H1 (cell line): ENCODE results near the gene NXF3. TPM values are rescaled to one million over a fixed set of nuclear protein-coding genes. Genes with fewer than 3 reads are reported as not detected.

Experiments
- CTCF ChIA-PET: fragments of 300-600 bp; sonication (Branson Sonifier 250); formaldehyde crosslinking; loops from one replicate; lab custom pipeline; 2021; ENCODE audit not compliant: partially characterized antibody; lab: Charles Lee
- POLR2A ChIA-PET: fragments of 300-600 bp; sonication (Branson Sonifier 250); formaldehyde crosslinking; loops from one replicate; lab custom pipeline; 2021; ENCODE audit warnings: inconsistent platforms; ENCODE audit not compliant: partially characterized antibody; lab: Charles Lee
- DNase-seq, 2 experiments: peaks; one replicate each; pipeline versions ENCODE4 v3.0.0 to v3.0.0-alpha.2; 2010 to 2022; ENCODE audit warnings: low spot score in 2 of 2, low read depth in 1 of 2, mixed read lengths in 1 of 2
- FAIRE-seq: peaks from 2 replicates; lab custom pipeline; 2011; peaks lifted over from hg19 to GRCh38; lab: Jason Lieb, UNC
- H2AFZ ChIP-seq: 2 replicates; pipeline ENCODE4 v1.8.1; 2012; ENCODE audit warnings: low read length, inconsistent platforms
- H2AK5ac ChIP-seq: 2 replicates; pipeline ENCODE4 v1.6.1; 2013; ENCODE audit warnings: low read depth, low read length
- H2BK120ac ChIP-seq: replicated peaks from 2 replicates; pipeline ENCODE3; 2013; ENCODE audit warnings: low read depth, low read length, inconsistent platforms
- H2BK12ac ChIP-seq: 2 replicates; pipeline ENCODE4 v1.6.1; 2013; ENCODE audit warnings: low read depth, low read length
- H2BK15ac ChIP-seq: 2 replicates; pipeline ENCODE4 v1.6.1; 2013; ENCODE audit warnings: low read length
- H2BK20ac ChIP-seq: 2 replicates; pipeline ENCODE4 v1.6.1; 2013; ENCODE audit warnings: low read length
- H2BK5ac ChIP-seq: 2 replicates; pipeline ENCODE4 v1.6.1; 2013; ENCODE audit warnings: low read depth, low read length
- H3K14ac ChIP-seq: 2 replicates; pipeline ENCODE4 v1.6.1; 2013; ENCODE audit warnings: inconsistent platforms; ENCODE audit not compliant: insufficient read length
- H3K18ac ChIP-seq: 2 replicates; pipeline ENCODE4 v1.6.1; 2013; ENCODE audit warnings: low read length; ENCODE audit errors: extremely low read depth
- H3K23ac ChIP-seq: 2 replicates; pipeline ENCODE4 v1.6.1; 2013; ENCODE audit warnings: inconsistent platforms; ENCODE audit not compliant: insufficient read length
- H3K23me2 ChIP-seq: 2 replicates; pipeline ENCODE4 v1.6.1; 2013; ENCODE audit warnings: low read depth, low read length
- H3K27ac ChIP-seq: 2 replicates; pipeline ENCODE4 v1.6.1; 2011; ENCODE audit warnings: low read depth, low read length, inconsistent platforms
- H3K27me3 ChIP-seq, 4 experiments: replicated peaks in 1 of 4; 1 replicate in 1 of 4; 2 replicates in 3 of 4; pipeline versions ENCODE4 v1.6.1 to v1.8.1; 2011 to 2013; ENCODE audit warnings: low read length in 3 of 4, mild to moderate bottlenecking in 3 of 4, inconsistent platforms in 2 of 4, mixed read lengths in 2 of 4, moderate library complexity in 1 of 4; ENCODE audit not compliant: control insufficient read depth in 3 of 4, insufficient read depth in 3 of 4; ENCODE audit errors: extremely low read depth in 1 of 4
- H3K36me3 ChIP-seq, 4 experiments: 2 replicates each; pipeline versions ENCODE4 v1.6.1 to v1.8.1; 2011 to 2013; ENCODE audit warnings: mild to moderate bottlenecking in 4 of 4, low read length in 3 of 4, moderate library complexity in 2 of 4, control low read depth in 1 of 4, inconsistent platforms in 1 of 4; ENCODE audit not compliant: insufficient read depth in 4 of 4, control insufficient read depth in 2 of 4
- H3K4ac ChIP-seq: replicated peaks from 2 replicates; pipeline ENCODE3; 2013; ENCODE audit warnings: low read length, low read depth, mixed read lengths, inconsistent platforms; ENCODE audit not compliant: insufficient read length
- H3K4me1 ChIP-seq, 4 experiments: replicated peaks in 1 of 4; 1 replicate in 1 of 4; 2 replicates in 3 of 4; pipeline versions ENCODE4 v1.6.1 to v1.8.1; 2011 to 2013; ENCODE audit warnings: low read length in 3 of 4, inconsistent platforms in 2 of 4, mixed read lengths in 1 of 4; ENCODE audit not compliant: insufficient read depth in 4 of 4, control insufficient read depth in 3 of 4
- H3K4me2 ChIP-seq, 2 experiments: 2 replicates each; pipeline versions ENCODE4 v1.6.1 to v1.8.1; 2011 to 2013; ENCODE audit warnings: low read depth in 2 of 2, low read length in 2 of 2, control low read depth in 1 of 2, inconsistent platforms in 1 of 2, mild to moderate bottlenecking in 1 of 2; ENCODE audit not compliant: insufficient read depth in 1 of 2
- H3K4me3 ChIP-seq, 4 experiments: fragments of 200-600, 300-600 bp in 1 of 4; sonication (generic), shearing (Covaris generic), sonication (Bioruptor Twin) in 1 of 4; 2 replicates each; pipeline versions ENCODE4 v1.5.1 to v1.8.1; 2011 to 2016; ENCODE audit warnings: low read length in 4 of 4, low read depth in 3 of 4, control low read depth in 2 of 4, inconsistent platforms in 2 of 4, mild to moderate bottlenecking in 2 of 4, mixed read lengths in 1 of 4, moderate library complexity in 1 of 4; ENCODE audit not compliant: insufficient read depth in 2 of 4; ENCODE audit errors: extremely low read depth in 1 of 4
- H3K56ac ChIP-seq: replicated peaks from 2 replicates; pipeline ENCODE3; 2013; ENCODE audit warnings: low read depth, mild to moderate bottlenecking, mixed read lengths, low read length, inconsistent platforms; ENCODE audit not compliant: insufficient read length
- H3K79me1 ChIP-seq: 2 replicates; pipeline ENCODE4 v1.6.1; 2013; ENCODE audit warnings: low read depth, low read length, control low read depth
- H3K79me2 ChIP-seq, 2 experiments: 2 replicates each; pipeline versions ENCODE4 v1.6.1 to v1.8.1; 2012 to 2013; ENCODE audit warnings: low read length in 2 of 2, mild to moderate bottlenecking in 2 of 2, inconsistent platforms in 1 of 2; ENCODE audit not compliant: insufficient read depth in 2 of 2, control insufficient read depth in 1 of 2
- H3K9ac ChIP-seq, 4 experiments: replicated peaks in 1 of 4; 1 replicate in 1 of 4; 2 replicates in 3 of 4; pipeline versions ENCODE4 v1.6.1 to v1.8.1; 2011 to 2013; ENCODE audit warnings: low read depth in 3 of 4, low read length in 3 of 4, control low read depth in 2 of 4, mild to moderate bottlenecking in 2 of 4, moderate library complexity in 2 of 4, inconsistent platforms in 1 of 4; ENCODE audit errors: extremely low read depth in 1 of 4
- H3K9me3 ChIP-seq, 2 experiments: 2 replicates each; pipeline versions ENCODE4 v1.6.1 to v1.8.1; 2012 to 2013; ENCODE audit warnings: mild to moderate bottlenecking in 2 of 2, moderate library complexity in 2 of 2, control low read depth in 1 of 2, inconsistent platforms in 1 of 2, low read depth in 1 of 2, low read length in 1 of 2, mixed read lengths in 1 of 2; ENCODE audit not compliant: insufficient read depth in 2 of 2
- H4K20me1 ChIP-seq, 2 experiments: replicated peaks in 1 of 2; 2 replicates each; pipeline versions ENCODE3 to v1.8.1; 2011 to 2013; ENCODE audit warnings: inconsistent platforms in 2 of 2, low read length in 2 of 2, mild to moderate bottlenecking in 1 of 2; ENCODE audit not compliant: insufficient read depth in 2 of 2, control insufficient read depth in 1 of 2
- H4K5ac ChIP-seq: 2 replicates; pipeline ENCODE4 v1.6.1; 2013; ENCODE audit warnings: low read length, low read depth, mixed read lengths, inconsistent platforms; ENCODE audit not compliant: insufficient read length
- H4K8ac ChIP-seq: 2 replicates; pipeline ENCODE4 v1.8.0; 2013; ENCODE audit warnings: mild to moderate bottlenecking, moderate library complexity, low read length, inconsistent platforms; ENCODE audit not compliant: insufficient read depth; ENCODE audit errors: extremely low read depth
- H4K91ac ChIP-seq: replicated peaks from 2 replicates; pipeline ENCODE3; 2013; ENCODE audit warnings: low read length, mixed read lengths, inconsistent platforms; ENCODE audit not compliant: insufficient read length
- FOSL1 ChIP-seq: IDR thresholded peaks from 2 replicates; pipeline ENCODE4 v1.6.1; 2011; ENCODE audit warnings: mild to moderate bottlenecking, low read depth, low read length, moderate library complexity; ENCODE audit not compliant: insufficient read depth
- GTF2F1 ChIP-seq: IDR thresholded peaks from 2 replicates; pipeline ENCODE4 v1.6.1; 2012; ENCODE audit warnings: low read depth, low read length, improper control_type of control experiment, borderline replicate concordance
- JUN ChIP-seq: IDR thresholded peaks from 2 replicates; pipeline ENCODE4 v1.6.1; 2011; ENCODE audit warnings: low read depth, mild to moderate bottlenecking, improper control_type of control experiment, low read length
- KDM5A ChIP-seq: fragments of 200-600 bp; IDR thresholded peaks from 2 replicates; pipeline ENCODE4 v1.7.1; 2012; ENCODE audit warnings: mild to moderate bottlenecking, low read length, inconsistent platforms, mixed read lengths
- MAFK ChIP-seq: IDR thresholded peaks from 2 replicates; pipeline ENCODE4 v1.6.1; 2012; ENCODE audit warnings: low read depth, mild to moderate bottlenecking, improper control_type of control experiment, low read length
- SP2 ChIP-seq: IDR thresholded peaks from 2 replicates; pipeline ENCODE4 v1.6.1; 2012; ENCODE audit warnings: mild to moderate bottlenecking, low read length, inconsistent platforms
- TAF1 ChIP-seq: IDR thresholded peaks from 2 replicates; pipeline ENCODE4 v1.6.1; 2011; ENCODE audit warnings: mild to moderate bottlenecking, low read depth, low read length
- TAF7 ChIP-seq: optimal IDR thresholded peaks from 2 replicates; pipeline ENCODE3; 2011; ENCODE audit warnings: low read depth, mild to moderate bottlenecking, inconsistent platforms, low read length, moderate library complexity, borderline replicate concordance
- WGBS, 2 experiments: shearing (Covaris generic) in 1 of 2; methylation state at CpG; one replicate each; pipeline versions ENCODE4 v1.1.6 to v1.1.7; 2013 to 2015; ENCODE audit warnings: low lambda C conversion rate in 2 of 2, mixed read lengths in 2 of 2, inconsistent platforms in 1 of 2, low coverage in 1 of 2, missing lambda C conversion rate in 1 of 2; ENCODE audit not compliant: insufficient replicate concordance in 2 of 2, insufficient coverage in 1 of 2, insufficient read length in 1 of 2; ENCODE audit errors: extremely low coverage in 1 of 2, missing lambda C conversion rate in 1 of 2; 5-methylcytosine and 5-hydroxymethylcytosine counted together
- long read RNA-seq, 2 experiments: library from RNA in 1 of 2; library from capped mRNA in 1 of 2; stranded (forward); transcript quantifications; one replicate each; pipeline ENCODE4 v2.0.0, GENCODE V29; 2021; ENCODE audit warnings: inconsistent platforms in 1 of 2
- polyA minus RNA-seq, 3 experiments: library from RNA; depleted of rRNA, polyadenylated mRNA; stranded (reverse); fragments of >200 nt; gene quantifications; 1 replicate in 2 of 3; 2 replicates in 1 of 3; pipeline ENCODE4 v1.2.3, GENCODE V29; 2011
- polyA plus RNA-seq, 7 experiments: library from polyadenylated mRNA; depleted of rRNA in 3 of 7; stranded (reverse) in 5 of 7; unstranded in 2 of 7; fragments of >200 nt in 5 of 7; fragments of 200-250 nt in 2 of 7; gene quantifications; 1 replicate in 5 of 7; 2 replicates in 1 of 7; 4 replicates in 1 of 7; pipeline versions ENCODE4 v1.2.1 to v1.2.3, GENCODE V29; 2011 to 2013; ENCODE audit warnings: missing spikeins in 2 of 7, mixed read lengths in 2 of 7
- total RNA-seq: library from RNA; stranded (reverse); fragmentation: NEBNext Ultra II Directional; extraction: Animal tissue kit (Norgen Biotek cat#: 25700); gene quantifications from 2 replicates; pipeline ENCODE4 v1.2.1, GENCODE V29; 2021
- TF ChIP-seq, protein P1 (sequence below): IDR thresholded peaks from 2 replicates; pipeline ENCODE4 v1.6.1; 2012; ENCODE audit warnings: low read length, inconsistent platforms

The NXF3 gene, protein sequence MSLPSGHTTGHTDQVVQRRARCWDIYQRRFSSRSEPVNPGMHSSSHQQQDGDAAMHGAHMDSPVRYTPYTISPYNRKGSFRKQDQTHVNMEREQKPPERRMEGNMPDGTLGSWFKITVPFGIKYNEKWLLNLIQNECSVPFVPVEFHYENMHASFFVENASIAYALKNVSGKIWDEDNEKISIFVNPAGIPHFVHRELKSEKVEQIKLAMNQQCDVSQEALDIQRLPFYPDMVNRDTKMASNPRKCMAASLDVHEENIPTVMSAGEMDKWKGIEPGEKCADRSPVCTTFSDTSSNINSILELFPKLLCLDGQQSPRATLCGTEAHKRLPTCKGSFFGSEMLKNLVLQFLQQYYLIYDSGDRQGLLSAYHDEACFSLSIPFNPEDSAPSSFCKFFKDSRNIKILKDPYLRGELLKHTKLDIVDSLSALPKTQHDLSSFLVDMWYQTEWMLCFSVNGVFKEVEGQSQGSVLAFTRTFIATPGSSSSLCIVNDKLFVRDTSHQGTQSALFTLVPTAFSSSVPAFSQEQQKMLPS
- total RNA-seq: not detected in 2 replicates
- 0.12 TPM in 1 of 2 replicates, not detected in the other for polyA plus RNA-seq (2011; rRNA removed)
- polyA plus RNA-seq (2011; cell fraction: cytosol; rRNA removed): not detected
- polyA plus RNA-seq (2011; cell fraction: nucleus; rRNA removed): 0.10 TPM
- polyA plus RNA-seq (2012, experiment 1 of 2): 0.17 TPM in 1 of 4 replicates, not detected in the others
- not detected for polyA plus RNA-seq (2012, experiment 2 of 2)
- polyA plus RNA-seq (2013, experiment 1 of 2): not detected
- not detected for polyA plus RNA-seq (2013, experiment 2 of 2)
- polyA minus RNA-seq (2011; rRNA and poly(A)+ RNA removed): 0.39 TPM in 1 of 2 replicates, not detected in the other
- polyA minus RNA-seq (2011; cell fraction: cytosol; rRNA and poly(A)+ RNA removed): not detected
- polyA minus RNA-seq (2011; cell fraction: nucleus; rRNA and poly(A)+ RNA removed): not detected
- long read RNA-seq, experiment 1: 0 reads
- long read RNA-seq, experiment 2: 0 reads

DNA sequence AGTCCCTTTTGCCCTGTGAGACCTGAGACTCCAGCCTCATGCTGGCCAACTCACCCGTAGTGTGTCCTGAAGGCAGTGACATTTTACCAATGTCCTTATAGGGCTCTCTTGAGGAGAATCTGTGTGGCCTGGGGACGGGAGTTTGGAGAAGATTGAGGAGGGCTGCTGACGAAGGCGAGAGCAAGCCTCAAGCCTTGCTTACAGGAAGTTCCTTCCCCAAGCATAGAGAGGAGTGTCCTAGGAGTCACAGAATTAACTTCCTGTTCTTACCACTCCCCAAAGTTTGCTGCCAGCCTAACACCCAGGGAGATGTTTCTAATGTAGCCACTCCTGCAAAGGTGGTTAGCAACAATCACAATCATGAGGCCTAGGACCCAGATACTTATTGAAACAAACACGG is at the start of gene NXF3:
TSS of gene NXF3 (minus strand) at position 202 of the 400 bp plus-strand sequence. CDS start at position 82, 120 bp downstream.
- ChIA-PET POLR2A (no interaction called here), CTCF (no interaction called here)
- no peak within 1 kb of the TSS for H2BK120ac ChIP-seq
- WGBS, 2 experiments: 94% methylated on average over 5 of the region's 5 CpGs; no CpG with 5 or more reads in 1 of the 2 experiments
- no peak within 1 kb of the TSS for H4K91ac ChIP-seq
- no peak within 1 kb of the TSS for H2BK20ac ChIP-seq
- no peak within 1 kb of the TSS for H3K4me2 ChIP-seq
- no peaks in the 10 kb centered on the region for H3K23me2 ChIP-seq
- H3K9me3 ChIP-seq: peaks cover 0 to 4% of the 10 kb centered on the region in 2 experiments; a peak in 1 of 4 replicates
- no peak within 1 kb of the TSS for H3K4ac ChIP-seq
- FAIRE-seq (no peak), DNase-seq (no peak)
- H3K4me3 ChIP-seq: no peak within 1 kb of the TSS
- H3K18ac ChIP-seq: no peak within 1 kb of the TSS
- H4K20me1 ChIP-seq: no peaks in the 10 kb centered on the region
- no peak within 1 kb of the TSS for H2AK5ac ChIP-seq
- no peak within 1 kb of the TSS for H3K27ac ChIP-seq
- no peak within 1 kb of the TSS for H2BK15ac ChIP-seq
- no peak within 1 kb of the TSS for H2AFZ ChIP-seq
- H3K56ac ChIP-seq: no peak within 1 kb of the TSS
- H4K8ac ChIP-seq: no peak within 1 kb of the TSS
- H3K79me2 ChIP-seq: no peaks in the 10 kb centered on the region
- no peak within 1 kb of the TSS for H2BK5ac ChIP-seq
- no peak within 1 kb of the TSS for H4K5ac ChIP-seq
- H3K27me3 ChIP-seq: no peaks in the 10 kb centered on the region
- no peak within 1 kb of the TSS for H3K23ac ChIP-seq
- no peak within 1 kb of the TSS for H3K9ac ChIP-seq
- H2BK12ac ChIP-seq: no peak within 1 kb of the TSS
- no peak within 1 kb of the TSS for H3K14ac ChIP-seq
- H3K4me1 ChIP-seq: no peaks in the 10 kb centered on the region
- H3K36me3 ChIP-seq: no peaks in the 10 kb centered on the region
- H3K79me1 ChIP-seq: no peaks in the 10 kb centered on the region
- no peak for TF ChIP-seq GTF2F1
- TF ChIP-seq TAF7: no peak
- TF ChIP-seq, protein P1, sequence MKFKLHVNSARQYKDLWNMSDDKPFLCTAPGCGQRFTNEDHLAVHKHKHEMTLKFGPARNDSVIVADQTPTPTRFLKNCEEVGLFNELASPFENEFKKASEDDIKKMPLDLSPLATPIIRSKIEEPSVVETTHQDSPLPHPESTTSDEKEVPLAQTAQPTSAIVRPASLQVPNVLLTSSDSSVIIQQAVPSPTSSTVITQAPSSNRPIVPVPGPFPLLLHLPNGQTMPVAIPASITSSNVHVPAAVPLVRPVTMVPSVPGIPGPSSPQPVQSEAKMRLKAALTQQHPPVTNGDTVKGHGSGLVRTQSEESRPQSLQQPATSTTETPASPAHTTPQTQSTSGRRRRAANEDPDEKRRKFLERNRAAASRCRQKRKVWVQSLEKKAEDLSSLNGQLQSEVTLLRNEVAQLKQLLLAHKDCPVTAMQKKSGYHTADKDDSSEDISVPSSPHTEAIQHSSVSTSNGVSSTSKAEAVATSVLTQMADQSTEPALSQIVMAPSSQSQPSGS: no peak
- no peak for TF ChIP-seq SP2
- TF ChIP-seq FOSL1: no peak
- TF ChIP-seq KDM5A: no peak
- TF ChIP-seq MAFK: no peak
- no peak for TF ChIP-seq TAF1
- TF ChIP-seq JUN: no peak
